Measurements from ENCODE around the gene MAMSTR. TPM values are rescaled to one million over a fixed set of nuclear protein-coding genes. Genes with fewer than 3 reads are reported as not detected.
A peak's percentile ranks its signal among the peaks of the same experiment; 100 is the strongest.

MAMSTR gene
- total and polyA plus RNA-seq, 9 donors = 1.3 to 17.1 (median 10.7) TPM

DNA sequence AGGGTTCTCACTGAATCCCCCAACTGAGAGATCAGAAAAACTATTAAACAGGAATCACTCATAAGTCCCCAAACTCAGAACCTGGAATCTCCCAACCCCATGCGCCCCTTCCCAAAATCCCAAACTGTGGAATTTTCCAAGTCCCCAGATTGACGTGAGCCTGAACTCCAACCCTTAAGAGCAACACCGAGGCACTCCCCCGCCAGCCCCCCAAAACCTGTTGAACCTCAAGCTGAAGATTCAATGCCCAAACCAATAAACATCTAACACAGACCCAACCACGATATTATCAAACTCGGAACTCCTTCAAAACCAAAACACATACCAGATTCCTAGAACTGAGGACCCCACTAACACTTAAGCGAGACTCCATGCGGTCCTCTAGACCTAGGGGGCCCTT, 26.6 kb upstream of the MAMSTR start:
- no peaks in the 10 kb centered on the region for H3K36me3 ChIP-seq
- no peaks in the 10 kb centered on the region for H3K27me3 ChIP-seq
- H3K27ac ChIP-seq = no peak overlapping the region
- H3K4me1 ChIP-seq (ENCODE audit: insufficient read depth) = peaks cover 2% of the 10 kb centered on the region
- 56 to 75% (median 75%) methylated on average over 8 of the region's 8 CpGs for WGBS, 3 donors
- no peak for DNase-seq
- intact Hi-C loops (cut with DNase I) = no loop called here
- H3K4me3 ChIP-seq = no peak overlapping the region
- no peaks in the 10 kb centered on the region for H3K9me3 ChIP-seq
- TF ChIP-seq, protein P1, sequence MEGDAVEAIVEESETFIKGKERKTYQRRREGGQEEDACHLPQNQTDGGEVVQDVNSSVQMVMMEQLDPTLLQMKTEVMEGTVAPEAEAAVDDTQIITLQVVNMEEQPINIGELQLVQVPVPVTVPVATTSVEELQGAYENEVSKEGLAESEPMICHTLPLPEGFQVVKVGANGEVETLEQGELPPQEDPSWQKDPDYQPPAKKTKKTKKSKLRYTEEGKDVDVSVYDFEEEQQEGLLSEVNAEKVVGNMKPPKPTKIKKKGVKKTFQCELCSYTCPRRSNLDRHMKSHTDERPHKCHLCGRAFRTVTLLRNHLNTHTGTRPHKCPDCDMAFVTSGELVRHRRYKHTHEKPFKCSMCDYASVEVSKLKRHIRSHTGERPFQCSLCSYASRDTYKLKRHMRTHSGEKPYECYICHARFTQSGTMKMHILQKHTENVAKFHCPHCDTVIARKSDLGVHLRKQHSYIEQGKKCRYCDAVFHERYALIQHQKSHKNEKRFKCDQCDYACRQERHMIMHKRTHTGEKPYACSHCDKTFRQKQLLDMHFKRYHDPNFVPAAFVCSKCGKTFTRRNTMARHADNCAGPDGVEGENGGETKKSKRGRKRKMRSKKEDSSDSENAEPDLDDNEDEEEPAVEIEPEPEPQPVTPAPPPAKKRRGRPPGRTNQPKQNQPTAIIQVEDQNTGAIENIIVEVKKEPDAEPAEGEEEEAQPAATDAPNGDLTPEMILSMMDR (IDR thresholded peaks at IDR 0.05) = no peak
- TF ChIP-seq POLR2A (IDR thresholded peaks at IDR 0.05) = no peak
- no peak for TF ChIP-seq EP300 (IDR thresholded peaks at IDR 0.05)

DNA sequence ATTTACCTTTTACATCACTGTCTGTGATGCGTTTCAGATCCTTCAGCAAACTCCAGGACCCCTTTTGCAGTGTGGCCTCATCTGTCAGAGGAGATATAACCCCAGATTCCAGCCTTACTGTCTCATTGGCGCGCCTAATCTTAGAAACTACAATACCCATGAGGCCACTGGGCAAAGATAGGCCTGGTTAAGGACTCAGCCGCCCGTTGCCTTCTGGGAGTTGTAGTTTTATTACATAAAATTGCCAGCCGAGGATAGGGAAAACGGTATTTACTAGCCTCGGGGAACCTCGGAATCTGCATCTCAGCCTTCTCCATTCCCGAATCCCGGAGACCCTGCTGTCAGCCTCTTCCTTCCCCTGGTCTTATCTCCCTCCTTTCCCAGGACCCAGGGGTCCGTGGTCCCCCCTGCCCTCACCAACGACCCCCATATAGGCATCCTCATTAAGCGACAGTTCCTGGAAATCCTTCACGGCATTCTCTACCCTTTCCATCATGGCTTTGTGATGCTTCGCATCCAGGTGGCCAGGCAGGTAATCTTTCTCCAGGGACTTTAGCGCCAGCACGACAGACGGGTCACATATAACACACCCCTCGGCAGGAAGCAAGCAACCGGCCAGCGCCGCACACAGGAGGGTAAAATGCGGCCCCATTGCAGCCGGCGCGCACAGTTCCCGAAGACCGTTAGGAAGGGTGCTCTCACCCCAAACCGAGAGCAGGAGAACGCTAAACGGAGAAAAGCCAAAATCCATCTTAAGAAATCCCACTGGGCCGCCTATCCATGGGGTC, 25.9 kb upstream of the MAMSTR start:
- peak in 2 of 5 donors; percentile 58 to 66 for DNase-seq
- TF ChIP-seq POLR2A (IDR thresholded peaks at IDR 0.05) = no peak
- TF ChIP-seq, protein P1 (IDR thresholded peaks at IDR 0.05) = no peak
- TF ChIP-seq EP300 (IDR thresholded peaks at IDR 0.05) = no peak
- 18 to 26% (median 25%) methylated on average over 33 of the region's 33 CpGs for WGBS, 3 donors
- no peaks in the 10 kb centered on the region for H3K9me3 ChIP-seq
- no peak overlapping the region for H3K27ac ChIP-seq
- H3K27me3 ChIP-seq = no peaks in the 10 kb centered on the region
- H3K36me3 ChIP-seq = no peaks in the 10 kb centered on the region
- peaks cover 2% of the 10 kb centered on the region for H3K4me1 ChIP-seq (ENCODE audit: insufficient read depth)
- no peak overlapping the region for H3K4me3 ChIP-seq
- intact Hi-C loops (cut with DNase I) = no loop called here

DNA sequence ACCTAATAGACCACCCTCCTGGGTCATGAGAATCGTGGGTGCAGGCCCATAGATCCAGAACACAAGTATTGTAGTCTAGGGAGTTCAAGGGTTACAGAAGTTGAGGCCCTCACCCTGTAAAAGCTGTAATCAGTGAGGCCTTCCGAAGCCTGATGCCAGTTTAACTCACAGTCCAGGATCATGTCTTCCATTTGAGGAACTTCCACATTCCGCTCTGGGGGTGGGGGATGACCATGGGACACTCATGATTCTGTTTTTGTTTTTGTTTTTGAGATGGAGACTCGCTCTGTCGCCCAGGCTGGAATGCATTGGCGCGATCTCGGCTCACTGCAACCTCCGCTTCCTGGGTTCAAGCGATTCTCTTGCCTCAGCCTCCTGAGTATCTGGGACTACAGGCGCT, 22.6 kb upstream of the MAMSTR start:
- no peak for DNase-seq
- Histone ChIP-seq H3K9me3 (no peaks in the 10 kb centered on the region), H3K4me3 (no peak overlapping the region), H3K4me1 (ENCODE audit: insufficient read depth) (peaks cover 2% of the 10 kb centered on the region), H3K27me3 (no peaks in the 10 kb centered on the region), H3K36me3 (no peaks in the 10 kb centered on the region), H3K27ac (no peak overlapping the region)
- intact Hi-C loops (cut with DNase I) = no loop called here
- TF ChIP-seq POLR2A (IDR thresholded peaks at IDR 0.05) (no peak), EP300 (IDR thresholded peaks at IDR 0.05) (no peak)
- TF ChIP-seq, protein P1 (IDR thresholded peaks at IDR 0.05) = no peak
- 91 to 95% (median 94%) methylated on average over 11 of the region's 11 CpGs for WGBS, 3 donors

DNA sequence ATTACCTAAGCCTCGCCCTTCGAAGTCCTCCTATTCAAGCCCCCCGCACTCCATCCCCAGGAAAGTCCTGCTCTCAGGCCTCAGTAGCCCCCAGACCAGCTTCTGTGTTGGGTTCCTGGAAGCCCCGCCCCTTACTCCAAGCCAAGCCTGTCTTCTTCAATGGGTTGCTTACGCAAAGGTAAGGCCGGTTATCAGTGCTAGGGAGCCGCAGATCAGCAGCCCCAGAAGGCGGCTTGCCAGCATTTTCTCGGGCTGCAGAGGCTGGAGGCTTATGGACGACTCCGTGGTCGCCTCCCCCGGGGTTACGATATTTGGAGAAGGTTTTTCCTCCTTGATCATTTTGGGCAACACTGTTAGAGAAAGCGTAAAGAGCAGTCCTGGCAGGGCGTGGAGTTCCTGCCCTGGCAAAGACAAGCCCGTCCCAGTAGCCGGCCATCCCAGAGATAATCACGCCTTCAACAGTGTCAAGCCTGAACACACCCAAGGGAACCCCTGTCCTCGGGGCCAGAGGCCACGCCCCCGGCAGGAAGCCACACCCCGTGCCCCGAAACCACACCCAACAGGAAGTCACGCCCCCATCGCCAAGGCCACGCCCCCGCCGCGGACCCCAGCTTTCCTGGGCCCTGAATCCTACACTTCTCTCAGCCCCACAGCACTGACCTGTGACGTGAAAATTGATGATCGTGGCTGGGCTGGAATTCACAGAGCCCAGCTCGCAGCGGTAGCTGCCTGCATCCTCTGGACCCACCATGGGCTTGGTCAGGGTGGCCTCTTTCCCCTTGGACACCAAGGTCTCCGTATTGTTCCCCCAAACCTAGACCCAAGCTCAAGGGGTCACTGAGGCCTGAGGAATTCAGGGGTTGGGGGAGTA, 21.8 kb upstream of the MAMSTR start:
- WGBS, 3 donors = 40 to 46% (median 45%) methylated on average over 29 to 35 of the region's 35 CpGs
- peak in 3 of 5 donors; percentile 40 to 61 (median 60) for DNase-seq
- Histone ChIP-seq H3K4me1 (ENCODE audit: insufficient read depth) (no peaks in the 10 kb centered on the region), H3K9me3 (no peaks in the 10 kb centered on the region), H3K36me3 (no peaks in the 10 kb centered on the region), H3K4me3 (no peak overlapping the region), H3K27me3 (no peaks in the 10 kb centered on the region), H3K27ac (no peak overlapping the region)
- intact Hi-C loops (cut with DNase I) = no loop called here
- TF ChIP-seq POLR2A (IDR thresholded peaks at IDR 0.05) (no peak), EP300 (IDR thresholded peaks at IDR 0.05) (no peak)
- TF ChIP-seq, protein P1 (IDR thresholded peaks at IDR 0.05) = no peak

Measured in ovary (tissue), 9 donors.